Endometrial microvascular endothelial cells (primary cell): ENCODE measurements around the gene TPRX1. TPM values are rescaled to one million over a fixed set of nuclear protein-coding genes. Genes with fewer than 3 reads are reported as not detected.
"Not testable (repeated sequence)": the region's sequence is repeated elsewhere in the genome, so short reads cannot be mapped to it uniquely, and the experiment has no call there.

ENCODE experiments used
- in situ Hi-C: cut with HindIII; loops from 2 replicates; pipeline ENCODE4 v1.10.0; 2017; ENCODE audit warnings: low sequenced_read_pairs, low pct_unique_long_range_greater_than_20kb; ENCODE audit errors: inconsistent ontology term
- total RNA-seq: library from RNA; depleted of rRNA; stranded (reverse); fragments of >200 nt; gene quantifications from one replicate; pipeline ENCODE4 v1.2.3, GENCODE V29; 2015; ENCODE audit errors: inconsistent ontology term

TPRX1 gene
- total RNA-seq, 1 donor from 2014 or later, result not detected

- in situ Hi-C loops, result not testable (repeated sequence)
Measured at GRCh38 chr19:47777245-47778048, 26.9 kb downstream of the TPRX1 start.

DNA sequence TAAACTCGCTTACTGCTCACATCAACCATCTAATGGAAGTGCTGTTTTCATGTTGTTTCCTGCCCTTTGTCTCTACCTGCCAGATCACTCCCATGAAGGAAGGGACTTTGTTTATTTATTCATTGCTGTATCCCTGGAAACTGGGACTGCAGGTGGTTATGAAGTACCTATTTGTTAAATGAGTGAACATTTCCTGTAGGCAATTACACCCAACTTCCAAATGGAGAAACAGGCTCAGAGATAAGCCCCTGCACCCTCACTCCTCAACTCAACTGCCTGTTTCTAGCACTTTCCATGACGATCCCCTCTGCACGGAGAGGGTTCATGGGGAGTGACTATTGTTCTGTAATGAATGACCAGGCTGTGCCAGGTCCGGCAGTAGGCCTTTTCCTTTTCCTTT, 27.8 kb downstream of the TPRX1 start:
- in situ Hi-C loops, result no loop called here

DNA sequence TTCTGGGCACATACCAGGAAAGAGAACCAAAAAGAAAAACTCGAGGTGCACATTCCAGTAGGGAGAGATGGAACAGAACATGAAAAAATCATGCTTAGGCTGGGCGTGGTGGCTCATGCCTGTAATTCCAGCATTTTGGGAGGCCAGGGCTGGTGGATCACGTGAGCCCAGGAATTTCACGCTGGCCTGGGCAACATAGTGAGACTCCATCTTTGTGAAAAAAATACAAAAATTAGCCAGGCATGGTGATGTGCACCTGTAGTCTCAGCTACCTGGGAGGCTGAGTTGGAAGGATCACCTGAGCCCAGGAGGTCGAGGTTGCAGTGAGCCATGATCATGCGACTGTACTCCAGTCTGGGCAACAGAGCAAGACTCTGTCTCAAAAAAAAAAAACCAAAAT, 33.1 kb downstream of the TPRX1 start:
- in situ Hi-C loops, result not testable (repeated sequence)

DNA sequence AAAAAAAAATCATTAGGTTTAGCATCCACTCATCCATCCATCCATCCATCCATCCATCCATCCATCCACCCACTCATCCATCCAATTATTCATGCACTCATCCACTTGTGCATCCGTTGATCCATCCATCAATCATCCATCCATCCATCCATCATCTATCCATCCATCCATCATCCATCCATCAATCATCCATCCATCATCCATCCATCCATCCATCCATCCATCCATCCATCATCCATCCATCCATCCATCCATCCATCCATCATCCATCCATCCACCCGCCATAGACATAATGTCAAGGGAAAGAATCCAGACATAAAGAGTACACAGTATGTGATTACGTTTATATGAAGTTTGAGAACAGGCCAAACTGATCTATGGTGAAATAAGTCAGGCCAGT, 34.8 kb downstream of the TPRX1 start:
- in situ Hi-C loops, result no loop called here

DNA sequence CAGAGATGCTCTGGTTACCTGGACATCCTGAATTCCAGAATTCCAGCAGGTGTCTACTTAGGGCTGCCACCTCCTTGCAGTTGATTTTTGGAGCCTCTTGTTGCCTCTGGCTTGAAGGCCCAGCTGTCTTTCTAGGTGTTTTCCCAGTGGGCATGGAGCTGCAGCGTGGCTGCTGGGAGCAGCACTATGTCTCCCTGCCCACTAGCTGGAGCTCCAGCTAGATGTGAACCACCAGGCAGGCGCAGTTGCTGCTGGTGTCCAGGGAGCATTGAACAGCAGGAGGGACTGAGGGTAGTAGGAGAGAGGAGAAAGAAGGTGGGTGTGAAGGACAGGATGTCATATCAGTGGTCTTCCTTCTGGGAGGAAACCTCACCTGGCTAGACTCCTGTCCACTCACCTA, 35.7 kb downstream of the TPRX1 start:
- in situ Hi-C loops, result no loop called here

DNA sequence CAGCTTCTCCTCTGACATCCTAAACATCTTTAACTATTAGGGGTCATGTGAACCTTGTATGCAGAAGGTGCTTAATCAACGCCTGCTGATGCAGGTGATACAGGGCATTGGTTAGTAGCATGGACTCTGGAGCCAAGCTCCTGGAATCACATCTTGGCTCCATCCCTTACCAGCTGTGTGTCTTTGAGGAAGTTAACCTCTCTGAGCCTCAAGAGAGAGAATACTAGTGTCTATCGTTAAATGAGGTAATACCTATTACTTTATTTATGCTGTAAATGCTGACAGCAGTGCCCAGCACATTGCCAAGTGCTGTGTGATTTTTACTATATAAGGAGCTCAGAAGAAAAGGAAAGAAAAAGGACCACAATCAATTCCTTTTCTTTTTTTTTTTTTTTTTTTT, 37.0 kb downstream of the TPRX1 start:
- in situ Hi-C loops, result no loop called here

DNA sequence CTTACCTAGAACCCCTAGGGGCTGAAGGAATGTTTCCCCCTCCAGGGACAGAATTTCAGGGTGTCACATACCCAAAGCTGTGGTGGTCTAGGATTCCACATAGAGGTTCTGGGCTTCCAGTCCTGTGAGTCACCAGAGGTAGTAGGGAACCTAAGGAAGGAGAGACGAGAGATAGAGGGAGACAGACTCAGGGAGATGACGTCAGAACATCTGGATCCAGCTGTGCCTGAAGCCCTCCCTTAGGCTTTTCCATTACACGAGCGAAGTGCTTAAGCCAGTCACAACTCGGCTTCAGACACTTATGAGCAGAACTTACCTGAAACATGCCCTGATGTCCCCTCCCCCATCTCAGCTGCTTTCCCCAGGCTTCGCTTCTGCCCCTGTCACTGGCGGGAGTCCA, 37.7 kb downstream of the TPRX1 start:
- in situ Hi-C loops, result no loop called here

DNA sequence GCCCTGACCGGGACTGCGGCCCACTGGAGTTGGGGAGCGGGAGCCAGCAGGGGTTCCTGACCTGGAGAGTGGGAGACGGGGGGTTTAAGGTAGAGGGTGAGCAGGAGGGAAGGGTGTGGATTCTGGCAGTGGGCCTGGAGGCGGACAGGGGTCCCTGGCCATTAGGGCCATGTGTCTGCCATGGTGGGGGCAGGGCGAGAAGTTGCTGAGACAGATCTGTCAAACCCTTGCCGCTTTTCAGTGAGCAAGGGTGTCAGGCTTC, 38.1 kb downstream of the TPRX1 start:
- in situ Hi-C loops, result no loop called here

GRCh38 chr19:47765523-47766358, 38.6 kb downstream of the TPRX1 start:
- in situ Hi-C loops, result no loop called here

- in situ Hi-C loops, result not testable (repeated sequence)
Measured at GRCh38 chr19:47764705-47765104, 39.6 kb downstream of the TPRX1 start.

DNA sequence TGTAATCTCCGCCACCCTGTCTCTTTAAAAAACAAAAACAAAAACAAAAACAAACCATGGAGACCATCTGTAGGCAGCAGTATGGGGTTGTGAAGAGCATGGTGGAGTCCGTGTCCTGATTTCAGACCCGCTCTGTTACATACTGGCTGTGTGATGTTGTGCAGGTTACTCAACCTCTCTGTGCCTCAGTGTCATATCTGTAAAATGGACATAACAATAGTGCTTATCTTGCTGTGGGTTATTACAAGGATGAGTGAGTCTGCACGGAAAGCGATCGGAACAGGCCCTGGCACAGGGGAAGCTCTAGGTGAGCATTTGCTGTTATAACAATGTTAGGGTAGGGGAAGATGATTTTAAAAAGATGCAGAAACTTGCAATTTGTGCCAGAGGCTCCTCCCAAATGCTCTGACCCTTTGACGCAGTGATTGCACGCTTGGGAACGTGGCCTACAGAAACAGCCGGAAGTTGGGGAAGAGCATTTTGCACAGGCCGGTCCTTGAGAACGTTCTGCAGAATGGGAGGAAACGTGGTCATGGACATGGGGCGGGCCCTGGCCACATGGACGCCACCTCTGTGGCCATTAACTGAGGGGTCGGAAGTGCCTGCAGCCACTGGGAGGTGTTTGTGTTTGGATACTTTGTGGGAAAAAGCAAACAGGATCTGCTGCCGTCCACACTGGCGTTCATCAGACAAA, 41.6 kb downstream of the TPRX1 start:
- in situ Hi-C loops, result no loop called here

DNA sequence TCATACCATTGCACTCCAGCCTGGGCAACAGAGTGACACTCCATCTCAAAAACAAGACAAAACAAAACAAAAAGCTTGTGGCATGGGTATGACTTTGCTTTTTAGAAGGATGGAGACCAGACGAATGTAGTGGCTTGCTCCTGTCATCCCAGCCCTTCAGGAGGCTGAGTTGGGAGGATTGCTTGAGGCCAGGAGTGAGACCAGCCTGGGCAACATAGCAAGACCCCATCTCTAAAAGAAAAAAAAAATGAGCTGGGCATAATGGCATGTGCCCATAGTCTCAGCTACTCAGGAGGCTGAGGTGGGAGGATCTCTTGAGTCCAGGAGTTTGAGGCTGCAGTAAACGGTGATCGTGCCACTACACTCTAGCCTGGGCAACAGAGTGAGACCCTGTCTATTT, 42.2 kb downstream of the TPRX1 start:
- in situ Hi-C loops, result no loop called here

GRCh38 chr19:47761566-47761965, 42.8 kb downstream of the TPRX1 start:
- in situ Hi-C loops, result no loop called here

GRCh38 chr19:47760632-47760999, 43.7 kb downstream of the TPRX1 start:
- in situ Hi-C loops, result no loop called here

DNA sequence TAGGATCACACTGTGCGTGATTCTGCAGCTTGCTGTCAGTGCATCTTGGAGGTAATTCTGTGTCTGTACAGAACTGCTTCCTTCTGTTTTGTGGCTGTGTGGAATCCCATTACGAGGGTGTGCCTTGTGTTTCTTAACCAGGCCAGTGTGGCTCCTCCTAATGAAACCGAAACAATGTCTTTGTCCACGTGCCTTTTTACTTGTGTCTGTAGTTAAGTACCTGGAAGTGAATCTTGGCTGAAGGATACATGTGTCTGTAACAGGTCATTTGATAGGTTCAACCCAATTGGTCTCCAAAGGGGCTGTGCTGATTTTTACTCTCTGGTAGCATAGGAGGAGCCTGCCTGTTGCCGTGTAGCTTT, 45.9 kb downstream of the TPRX1 start:
- in situ Hi-C loops, result no loop called here

DNA sequence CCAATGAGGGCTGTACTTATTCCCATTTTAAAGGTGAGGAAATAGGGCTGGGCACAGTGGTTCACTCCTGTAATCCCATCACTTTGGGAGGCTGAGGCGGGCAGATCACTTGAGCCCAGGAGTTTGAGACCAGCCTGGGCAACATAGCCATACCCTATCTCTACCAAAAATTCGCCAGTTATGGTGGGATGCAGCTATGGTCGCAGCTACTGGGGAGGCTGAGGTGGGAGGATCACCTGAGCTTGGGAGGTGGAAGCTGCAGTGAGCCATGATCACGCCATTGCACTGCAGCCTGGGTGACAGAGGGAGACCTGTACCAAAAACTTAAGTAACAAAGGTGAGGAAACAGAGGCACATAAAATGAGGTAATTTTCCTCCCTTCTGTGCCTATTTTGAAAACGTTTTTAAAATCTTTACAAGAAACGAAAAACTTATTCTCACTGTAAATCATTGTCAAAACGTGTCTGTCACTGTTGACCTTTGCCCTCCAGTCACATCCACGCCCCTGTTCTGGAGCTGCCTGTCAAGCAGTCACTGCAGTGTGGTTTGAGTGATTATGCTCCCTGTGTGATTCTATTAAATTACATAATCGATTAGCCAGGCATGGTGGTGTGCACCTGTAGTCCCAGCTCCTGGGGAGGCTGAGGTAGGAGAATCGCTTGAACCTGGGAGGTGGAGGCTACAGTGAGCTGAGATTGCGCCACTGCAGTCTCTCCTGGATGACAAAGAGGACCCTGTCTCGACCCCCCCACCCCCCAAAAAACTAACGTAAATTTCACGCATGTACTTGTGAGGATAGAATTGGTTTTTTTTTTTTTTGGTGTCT, 46.5 kb downstream of the TPRX1 start:
- in situ Hi-C loops, result no loop called here

- in situ Hi-C loops, result no loop called here
Measured at GRCh38 chr19:47756953-47757608, 47.3 kb downstream of the TPRX1 start.

- in situ Hi-C loops, result no loop called here
Measured at GRCh38 chr19:47756627-47756929, 47.8 kb downstream of the TPRX1 start.
